Pons (tissue), 1 donor: Measurements from ENCODE around the gene ITSN1.
"Not testable (repeated sequence)": the region's sequence is repeated elsewhere in the genome, so short reads cannot be mapped to it uniquely, and the experiment has no call there.

Source experiments
- DNase-seq: peaks from one replicate; pipeline ENCODE4 v3.0.0-alpha.2; 2016; ENCODE audit warnings: low spot score

The ITSN1 gene

GRCh38 chr21:33863191-33863590 is 220.9 kb downstream of the ITSN1 start:
- DNase-seq: not testable (repeated sequence)

GRCh38 chr21:33864150-33864549 is 221.8 kb downstream of the ITSN1 start:
- no peak for DNase-seq

GRCh38 chr21:33865176-33865575 is 222.9 kb downstream of the ITSN1 start:
- no peak for DNase-seq

- no peak for DNase-seq
Measured at GRCh38 chr21:33865996-33866575, 223.8 kb downstream of the ITSN1 start.

- DNase-seq: no peak
Measured at GRCh38 chr21:33866826-33867225, 224.5 kb downstream of the ITSN1 start.

- not testable (repeated sequence) for DNase-seq
Measured at GRCh38 chr21:33867868-33868267, 225.6 kb downstream of the ITSN1 start.

GRCh38 chr21:33869873-33870272 is 227.6 kb downstream of the ITSN1 start:
- DNase-seq: no peak

GRCh38 chr21:33870768-33871167 is 228.5 kb downstream of the ITSN1 start:
- no peak for DNase-seq

GRCh38 chr21:33871171-33871570 is 228.9 kb downstream of the ITSN1 start:
- DNase-seq: no peak

- no peak for DNase-seq
Measured at GRCh38 chr21:33872881-33873515, 230.7 kb downstream of the ITSN1 start.

GRCh38 chr21:33874161-33874560 is 231.9 kb downstream of the ITSN1 start:
- DNase-seq: no peak

GRCh38 chr21:33875026-33875695 is 232.9 kb downstream of the ITSN1 start:
- no peak for DNase-seq

- no peak for DNase-seq
Measured at GRCh38 chr21:33878824-33879223, 236.5 kb downstream of the ITSN1 start.

GRCh38 chr21:33880626-33881025 is 238.3 kb downstream of the ITSN1 start:
- no peak for DNase-seq

GRCh38 chr21:33881689-33882440 is 239.6 kb downstream of the ITSN1 start:
- no peak for DNase-seq

- no peak for DNase-seq
Measured at GRCh38 chr21:33883118-33883517, 240.8 kb downstream of the ITSN1 start.

- no peak for DNase-seq
Measured at GRCh38 chr21:33884376-33885171, 242.3 kb downstream of the ITSN1 start.

GRCh38 chr21:33885172-33885514 is 242.8 kb downstream of the ITSN1 start:
- DNase-seq: no peak

GRCh38 chr21:33886321-33886720 is 244.0 kb downstream of the ITSN1 start:
- DNase-seq: no peak

- DNase-seq: no peak
Measured at GRCh38 chr21:33890187-33890586, 247.9 kb downstream of the ITSN1 start.

- DNase-seq: no peak
Measured at GRCh38 chr21:33892853-33893252, 250.6 kb downstream of the ITSN1 start.

GRCh38 chr21:33893917-33894316 is 251.6 kb downstream of the ITSN1 start:
- DNase-seq: no peak
